A549 (cell line): ENCODE results near the gene ITGAX. TPM values are rescaled to one million over a fixed set of nuclear protein-coding genes. Genes with fewer than 3 reads are reported as not detected.

Experiments
- ATAC-seq, 2 experiments: fragments of 200-7000 bp in 1 of 2; fragments of >200 bp in 1 of 2; cut with Nextera tagmentation in 1 of 2; cut with Tn5 transposase in 1 of 2; 3 replicates each; pipeline versions ENCODE4 v1.8.0 to v1.9.1; 2018 to 2020; ENCODE audit warnings: mild to moderate bottlenecking in 1 of 2, moderate library complexity in 1 of 2
- CTCF ChIA-PET: fragments of 300-600 bp; sonication (Branson Sonifier 250); formaldehyde crosslinking; extraction: SDS; loops from one replicate; lab custom pipeline; 2021; ENCODE audit warnings: antibody characterized with exemption, inconsistent platforms; lab: Yijun Ruan, JAX
- POLR2A ChIA-PET: fragments of 350-600 bp; formaldehyde crosslinking; extraction: SDS; loops from one replicate; lab custom pipeline; 2021; ENCODE audit warnings: antibody characterized with exemption, inconsistent platforms; lab: Yijun Ruan, JAX
- DNase-seq, 2 experiments: peaks; one replicate each; pipeline versions ENCODE4 v3.0.0 to v3.0.0-alpha.2; 2011 to 2016; ENCODE audit warnings: low read depth in 1 of 2, low spot score in 1 of 2
- FAIRE-seq: peaks from 2 replicates; lab custom pipeline; 2011; peaks lifted over from hg19 to GRCh38; lab: Jason Lieb, UNC
- H3K27ac ChIP-seq, 2 experiments: fragments of >200 bp; sonication (Bioruptor Twin); formaldehyde crosslinking; 3 replicates each; pipeline ENCODE4 v1.5.1; 2016 to 2017
- H3K4me1 ChIP-seq: fragments of >200 bp; sonication (Bioruptor Twin); formaldehyde crosslinking; 3 replicates; pipeline ENCODE4 v1.6.1; 2016
- H3K4me2 ChIP-seq: fragments of >200 bp; sonication (Bioruptor Twin); formaldehyde crosslinking; 3 replicates; pipeline ENCODE4 v1.6.1; 2016
- H3K4me3 ChIP-seq: fragments of >200 bp; sonication (Bioruptor Twin); formaldehyde crosslinking; 3 replicates; pipeline ENCODE4 v1.5.1; 2016
- H3K9me3 ChIP-seq: fragments of >200 bp; sonication (Bioruptor Twin); formaldehyde crosslinking; 3 replicates; pipeline ENCODE4 v1.6.1; 2016
- HOXB13 ChIP-seq: fragments of 250-450 bp; sonication (Bioruptor Pico); IDR thresholded peaks from 2 replicates; pipeline ENCODE4 v1.5.0; 2020; ENCODE audit warnings: low read depth, mild to moderate bottlenecking, moderate library complexity
- KDM5A ChIP-seq: fragments of 200-600 bp; sonication (generic); IDR thresholded peaks from 2 replicates; pipeline ENCODE4 v1.6.1; 2016; ENCODE audit warnings: antibody characterized with exemption, mild to moderate bottlenecking
- MYC ChIP-seq: IDR thresholded peaks from 2 replicates; pipeline ENCODE4 v1.6.1; 2012; ENCODE audit warnings: mild to moderate bottlenecking, inconsistent platforms, low read length, improper control_type of control experiment, borderline replicate concordance
- NFE2L2 ChIP-seq: fragments of 150-350 bp; conservative IDR thresholded peaks from 2 replicates; pipeline ENCODE4 v1.6.1; 2014; ENCODE audit warnings: low read length
- RFX5 ChIP-seq: fragments of 450-650 bp; IDR thresholded peaks from 2 replicates; pipeline ENCODE4 v1.7.1; 2014; ENCODE audit warnings: antibody characterized with exemption, mild to moderate bottlenecking, moderate library complexity
- SMC3 ChIP-seq: fragments of >200 bp; sonication (Bioruptor Twin); formaldehyde crosslinking; IDR thresholded peaks from 3 replicates; pipeline ENCODE4 v1.6.1; 2018; ENCODE audit warnings: inconsistent platforms
- ZFP36 ChIP-seq: fragments of 450-650 bp; IDR thresholded peaks from 2 replicates; pipeline ENCODE4 v1.6.1; 2014; ENCODE audit warnings: borderline replicate concordance; ENCODE audit not compliant: partially characterized antibody
- ZSCAN20 ChIP-seq: fragments of 250-450 bp; sonication (Bioruptor Pico); IDR thresholded peaks from 2 replicates; pipeline ENCODE4 v1.8.0; 2022; ENCODE audit warnings: mild to moderate bottlenecking, moderate library complexity
- WGBS: methylation state at CpG from one replicate; pipeline ENCODE4 v1.1.6; 2017; ENCODE audit errors: missing lambda C conversion rate; 5-methylcytosine and 5-hydroxymethylcytosine counted together
- polyA plus RNA-seq, 4 experiments: library from polyadenylated mRNA; depleted of rRNA in 3 of 4; stranded (reverse); fragments of >200 nt; fragmentation: RNase III in 1 of 4; extraction: RNeasy Plus Mini Kit Qiagen cat#74134 plus additional on column Dnase treatment in 1 of 4; gene quantifications; 2 replicates in 3 of 4; 3 replicates in 1 of 4; pipeline ENCODE4 v1.2.3, GENCODE V29; 2011 to 2017
- TF ChIP-seq, protein P1 (sequence below): fragments of >200 bp; sonication (Bioruptor Twin); formaldehyde crosslinking; IDR thresholded peaks from 2 replicates; pipeline ENCODE4 v1.6.1; 2016
- TF ChIP-seq, protein P2 (sequence below): IDR thresholded peaks from 2 replicates; pipeline ENCODE4 v1.6.1; 2012; ENCODE audit warnings: low read depth, borderline replicate concordance
- TF ChIP-seq, protein P3 (sequence below): fragments of 200-600 bp; sonication (generic); IDR thresholded peaks from 2 replicates; pipeline ENCODE4 v1.6.1; 2016; ENCODE audit warnings: antibody characterized with exemption, mild to moderate bottlenecking, moderate library complexity
- TF ChIP-seq, protein P4 (sequence below): fragments of 250-450 bp; sonication (Bioruptor Pico); IDR thresholded peaks from 2 replicates; pipeline ENCODE4 v1.5.0; 2021; ENCODE audit warnings: mild to moderate bottlenecking, moderate library complexity, borderline replicate concordance

ITGAX gene
- polyA plus RNA-seq, 2 of the 4 experiments (the other 2 are of a cell fraction): 0.49 to 0.87 TPM

DNA sequence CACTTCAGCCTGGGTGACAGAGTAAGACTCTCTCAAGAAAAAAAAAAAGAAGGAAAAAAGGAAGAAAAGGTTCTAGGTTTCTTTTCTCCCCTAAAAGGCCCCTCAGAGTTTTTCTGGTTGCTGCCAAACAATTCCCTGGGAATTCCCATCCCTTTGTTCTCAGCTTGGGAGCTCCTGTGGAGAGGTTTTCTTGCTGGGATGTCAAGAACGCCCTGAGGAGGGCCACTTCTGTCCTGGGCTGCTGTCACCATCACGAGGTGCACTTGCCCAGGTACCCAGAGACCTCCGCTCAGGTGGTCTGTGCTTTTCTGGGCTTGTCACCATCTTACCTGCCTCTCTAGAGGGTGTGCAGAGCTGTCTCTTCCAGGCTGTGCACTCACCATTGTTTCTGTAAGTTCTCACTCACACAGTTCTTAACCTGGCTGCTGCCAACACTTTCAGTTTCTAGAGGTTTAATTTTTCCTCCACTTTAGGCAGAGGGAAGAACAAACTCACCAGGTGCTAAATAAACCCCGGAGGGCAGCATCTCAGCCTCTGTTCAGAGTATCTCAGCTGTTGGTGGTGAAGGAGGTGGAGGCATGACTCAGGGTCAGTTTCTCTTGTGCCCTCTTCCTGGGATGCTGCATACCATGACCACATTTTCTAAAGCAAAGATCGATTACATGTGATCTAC is 75.5 kb downstream of the ITGAX start:
- FAIRE-seq (no peak), DNase-seq (no peak), ATAC-seq (no peak)
- CTCF ChIA-PET: interaction anchor here (0.7 to 4.8 kb wide), 5 partner anchors 10 to 446 kb away, joined by 3 to 33 read pairs (median 4); partner anchors contain the start of genes HSD3B7 and ZNF843
- H3K4me2 ChIP-seq: no peak overlapping the region
- POLR2A ChIA-PET: no interaction called here
- H3K4me3 ChIP-seq: no peak overlapping the region
- WGBS: 16% methylated on average over 5 of the region's 5 CpGs
- TF ChIP-seq, protein P1, sequence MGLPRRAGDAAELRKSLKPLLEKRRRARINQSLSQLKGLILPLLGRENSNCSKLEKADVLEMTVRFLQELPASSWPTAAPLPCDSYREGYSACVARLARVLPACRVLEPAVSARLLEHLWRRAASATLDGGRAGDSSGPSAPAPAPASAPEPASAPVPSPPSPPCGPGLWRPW: no peak
- TF ChIP-seq ZFP36 (no peak), MYC (no peak), RFX5 (no peak), ZSCAN20 (no peak), KDM5A (no peak), HOXB13 (CRISPR knock-in tag) (no peak), NFE2L2 (no peak), SMC3 (no peak)
- TF ChIP-seq, protein P2, sequence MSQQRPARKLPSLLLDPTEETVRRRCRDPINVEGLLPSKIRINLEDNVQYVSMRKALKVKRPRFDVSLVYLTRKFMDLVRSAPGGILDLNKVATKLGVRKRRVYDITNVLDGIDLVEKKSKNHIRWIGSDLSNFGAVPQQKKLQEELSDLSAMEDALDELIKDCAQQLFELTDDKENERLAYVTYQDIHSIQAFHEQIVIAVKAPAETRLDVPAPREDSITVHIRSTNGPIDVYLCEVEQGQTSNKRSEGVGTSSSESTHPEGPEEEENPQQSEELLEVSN: no peak
- TF ChIP-seq, protein P3, sequence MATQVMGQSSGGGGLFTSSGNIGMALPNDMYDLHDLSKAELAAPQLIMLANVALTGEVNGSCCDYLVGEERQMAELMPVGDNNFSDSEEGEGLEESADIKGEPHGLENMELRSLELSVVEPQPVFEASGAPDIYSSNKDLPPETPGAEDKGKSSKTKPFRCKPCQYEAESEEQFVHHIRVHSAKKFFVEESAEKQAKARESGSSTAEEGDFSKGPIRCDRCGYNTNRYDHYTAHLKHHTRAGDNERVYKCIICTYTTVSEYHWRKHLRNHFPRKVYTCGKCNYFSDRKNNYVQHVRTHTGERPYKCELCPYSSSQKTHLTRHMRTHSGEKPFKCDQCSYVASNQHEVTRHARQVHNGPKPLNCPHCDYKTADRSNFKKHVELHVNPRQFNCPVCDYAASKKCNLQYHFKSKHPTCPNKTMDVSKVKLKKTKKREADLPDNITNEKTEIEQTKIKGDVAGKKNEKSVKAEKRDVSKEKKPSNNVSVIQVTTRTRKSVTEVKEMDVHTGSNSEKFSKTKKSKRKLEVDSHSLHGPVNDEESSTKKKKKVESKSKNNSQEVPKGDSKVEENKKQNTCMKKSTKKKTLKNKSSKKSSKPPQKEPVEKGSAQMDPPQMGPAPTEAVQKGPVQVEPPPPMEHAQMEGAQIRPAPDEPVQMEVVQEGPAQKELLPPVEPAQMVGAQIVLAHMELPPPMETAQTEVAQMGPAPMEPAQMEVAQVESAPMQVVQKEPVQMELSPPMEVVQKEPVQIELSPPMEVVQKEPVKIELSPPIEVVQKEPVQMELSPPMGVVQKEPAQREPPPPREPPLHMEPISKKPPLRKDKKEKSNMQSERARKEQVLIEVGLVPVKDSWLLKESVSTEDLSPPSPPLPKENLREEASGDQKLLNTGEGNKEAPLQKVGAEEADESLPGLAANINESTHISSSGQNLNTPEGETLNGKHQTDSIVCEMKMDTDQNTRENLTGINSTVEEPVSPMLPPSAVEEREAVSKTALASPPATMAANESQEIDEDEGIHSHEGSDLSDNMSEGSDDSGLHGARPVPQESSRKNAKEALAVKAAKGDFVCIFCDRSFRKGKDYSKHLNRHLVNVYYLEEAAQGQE: no peak
- TF ChIP-seq, protein P4, sequence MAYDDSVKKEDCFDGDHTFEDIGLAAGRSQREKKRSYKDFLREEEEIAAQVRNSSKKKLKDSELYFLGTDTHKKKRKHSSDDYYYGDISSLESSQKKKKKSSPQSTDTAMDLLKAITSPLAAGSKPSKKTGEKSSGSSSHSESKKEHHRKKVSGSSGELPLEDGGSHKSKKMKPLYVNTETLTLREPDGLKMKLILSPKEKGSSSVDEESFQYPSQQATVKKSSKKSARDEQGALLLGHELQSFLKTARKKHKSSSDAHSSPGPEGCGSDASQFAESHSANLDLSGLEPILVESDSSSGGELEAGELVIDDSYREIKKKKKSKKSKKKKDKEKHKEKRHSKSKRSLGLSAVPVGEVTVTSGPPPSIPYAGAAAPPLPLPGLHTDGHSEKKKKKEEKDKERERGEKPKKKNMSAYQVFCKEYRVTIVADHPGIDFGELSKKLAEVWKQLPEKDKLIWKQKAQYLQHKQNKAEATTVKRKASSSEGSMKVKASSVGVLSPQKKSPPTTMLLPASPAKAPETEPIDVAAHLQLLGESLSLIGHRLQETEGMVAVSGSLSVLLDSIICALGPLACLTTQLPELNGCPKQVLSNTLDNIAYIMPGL (CRISPR knock-in tag): no peak
- no peaks in the 10 kb centered on the region for H3K9me3 ChIP-seq
- no peak overlapping the region for H3K27ac ChIP-seq
- H3K4me1 ChIP-seq: no peaks in the 10 kb centered on the region

Other genes with a start within 250 kb of the ITGAX start
- 20.7 and 22.1 TPM in 2 replicates for gene BCKDK, start 246.8 kb upstream of the ITGAX start, polyA plus RNA-seq (2011; rRNA removed)
- gene BCKDK, start 246.8 kb upstream of the ITGAX start, polyA plus RNA-seq (2017; fragmentation: RNase III; extraction: RNeasy Plus Mini Kit Qiagen cat#74134 plus additional on column Dnase treatment): 35.1 to 36.7 TPM (median 36.4 TPM) in 3 replicates
- 42.2 and 52.9 TPM in 2 replicates for gene KAT8, start 237.5 kb upstream of the ITGAX start, polyA plus RNA-seq (2011; rRNA removed)
- gene KAT8, start 237.5 kb upstream of the ITGAX start, polyA plus RNA-seq (2017; fragmentation: RNase III; extraction: RNeasy Plus Mini Kit Qiagen cat#74134 plus additional on column Dnase treatment): 34.0 to 38.3 TPM (median 34.4 TPM) in 3 replicates
- 0.04 and 0.08 TPM in 2 replicates for gene PRSS8, start 219.4 kb upstream of the ITGAX start, polyA plus RNA-seq (2011; rRNA removed)
- 0.09 to 0.21 TPM (median 0.15 TPM) in 3 replicates for gene PRSS8, start 219.4 kb upstream of the ITGAX start, polyA plus RNA-seq (2017; fragmentation: RNase III; extraction: RNeasy Plus Mini Kit Qiagen cat#74134 plus additional on column Dnase treatment)
- 0.41 TPM in 1 of 2 replicates, not detected in the other for gene PRSS36, start 205.1 kb upstream of the ITGAX start, polyA plus RNA-seq (2011; rRNA removed)
- 0.55 to 0.75 TPM (median 0.55 TPM) in 3 replicates for gene PRSS36, start 205.1 kb upstream of the ITGAX start, polyA plus RNA-seq (2017; fragmentation: RNase III; extraction: RNeasy Plus Mini Kit Qiagen cat#74134 plus additional on column Dnase treatment)
- gene FUS, start 175.0 kb upstream of the ITGAX start, polyA plus RNA-seq (2011; rRNA removed): 168 and 224 TPM in 2 replicates
- 740 to 780 TPM (median 745 TPM) in 3 replicates for gene FUS, start 175.0 kb upstream of the ITGAX start, polyA plus RNA-seq (2017; fragmentation: RNase III; extraction: RNeasy Plus Mini Kit Qiagen cat#74134 plus additional on column Dnase treatment)
- 16.1 and 20.0 TPM in 2 replicates for gene PYCARD, start 152.4 kb upstream of the ITGAX start, polyA plus RNA-seq (2011; rRNA removed)
- gene PYCARD, start 152.4 kb upstream of the ITGAX start, polyA plus RNA-seq (2017; fragmentation: RNase III; extraction: RNeasy Plus Mini Kit Qiagen cat#74134 plus additional on column Dnase treatment): 26.4 to 32.2 TPM (median 30.1 TPM) in 3 replicates
- not detected in 2 replicates for gene TRIM72, start 141.1 kb upstream of the ITGAX start, polyA plus RNA-seq (2011; rRNA removed)
- gene TRIM72, start 141.1 kb upstream of the ITGAX start, polyA plus RNA-seq (2017; fragmentation: RNase III; extraction: RNeasy Plus Mini Kit Qiagen cat#74134 plus additional on column Dnase treatment): 0.04 TPM in 1 of 3 replicates, not detected in the others
- not detected in 2 replicates for gene PYDC1, start 138.0 kb upstream of the ITGAX start, polyA plus RNA-seq (2011; rRNA removed)
- gene PYDC1, start 138.0 kb upstream of the ITGAX start, polyA plus RNA-seq (2017; fragmentation: RNase III; extraction: RNeasy Plus Mini Kit Qiagen cat#74134 plus additional on column Dnase treatment): not detected in 3 replicates
- gene ITGAM, start 95.2 kb upstream of the ITGAX start, polyA plus RNA-seq (2011; rRNA removed): 0.77 and 0.88 TPM in 2 replicates
- 0.84 to 1.5 TPM (median 1.3 TPM) in 3 replicates for gene ITGAM, start 95.2 kb upstream of the ITGAX start, polyA plus RNA-seq (2017; fragmentation: RNase III; extraction: RNeasy Plus Mini Kit Qiagen cat#74134 plus additional on column Dnase treatment)
- gene ITGAD, start 38.2 kb downstream of the ITGAX start, polyA plus RNA-seq (2011; rRNA removed): not detected in 2 replicates
- gene ITGAD, start 38.2 kb downstream of the ITGAX start, polyA plus RNA-seq (2017; fragmentation: RNase III; extraction: RNeasy Plus Mini Kit Qiagen cat#74134 plus additional on column Dnase treatment): not detected in 3 replicates
- gene COX6A2, start 73.2 kb downstream of the ITGAX start, polyA plus RNA-seq (2011; rRNA removed): not detected in 2 replicates
- not detected in 3 replicates for gene COX6A2, start 73.2 kb downstream of the ITGAX start, polyA plus RNA-seq (2017; fragmentation: RNase III; extraction: RNeasy Plus Mini Kit Qiagen cat#74134 plus additional on column Dnase treatment)
- gene ZNF843, start 87.6 kb downstream of the ITGAX start, polyA plus RNA-seq (2011; rRNA removed): 0.17 and 0.21 TPM in 2 replicates
- gene ZNF843, start 87.6 kb downstream of the ITGAX start, polyA plus RNA-seq (2017; fragmentation: RNase III; extraction: RNeasy Plus Mini Kit Qiagen cat#74134 plus additional on column Dnase treatment): 0.08 to 0.21 TPM (median 0.13 TPM) in 3 replicates
- 3.2 and 3.5 TPM in 2 replicates for gene ARMC5, start 104.3 kb downstream of the ITGAX start, polyA plus RNA-seq (2011; rRNA removed)
- 6.0 to 7.4 TPM (median 6.1 TPM) in 3 replicates for gene ARMC5, start 104.3 kb downstream of the ITGAX start, polyA plus RNA-seq (2017; fragmentation: RNase III; extraction: RNeasy Plus Mini Kit Qiagen cat#74134 plus additional on column Dnase treatment)
- 8.3 and 14.2 TPM in 2 replicates for gene TGFB1I1, start 117.0 kb downstream of the ITGAX start, polyA plus RNA-seq (2011; rRNA removed)
- 68.7 to 81.0 TPM (median 75.1 TPM) in 3 replicates for gene TGFB1I1, start 117.0 kb downstream of the ITGAX start, polyA plus RNA-seq (2017; fragmentation: RNase III; extraction: RNeasy Plus Mini Kit Qiagen cat#74134 plus additional on column Dnase treatment)
- 0.07 and 0.09 TPM in 2 replicates for gene SLC5A2, start 127.9 kb downstream of the ITGAX start, polyA plus RNA-seq (2011; rRNA removed)
- gene SLC5A2, start 127.9 kb downstream of the ITGAX start, polyA plus RNA-seq (2017; fragmentation: RNase III; extraction: RNeasy Plus Mini Kit Qiagen cat#74134 plus additional on column Dnase treatment): 0.20 to 0.46 TPM (median 0.41 TPM) in 3 replicates
- 27.8 and 42.4 TPM in 2 replicates for gene RUSF1, start 153.2 kb downstream of the ITGAX start, polyA plus RNA-seq (2011; rRNA removed)
- 30.7 to 37.7 TPM (median 35.3 TPM) in 3 replicates for gene RUSF1, start 153.2 kb downstream of the ITGAX start, polyA plus RNA-seq (2017; fragmentation: RNase III; extraction: RNeasy Plus Mini Kit Qiagen cat#74134 plus additional on column Dnase treatment)
- not detected in 2 replicates for gene AHSP, start 172.7 kb downstream of the ITGAX start, polyA plus RNA-seq (2011; rRNA removed)
- gene AHSP, start 172.7 kb downstream of the ITGAX start, polyA plus RNA-seq (2017; fragmentation: RNase III; extraction: RNeasy Plus Mini Kit Qiagen cat#74134 plus additional on column Dnase treatment): not detected in 3 replicates